HEK293T (cell line): ENCODE data around the gene PSMB3.

Experiments
- BHLHE40 ChIP-seq: fragments of 450-650 bp; IDR thresholded peaks from 2 replicates; pipeline ENCODE4 v1.6.1; 2016; ENCODE audit warnings: mild to moderate bottlenecking, moderate library complexity, borderline replicate concordance
- CTBP1 ChIP-seq: fragments of 450-650 bp; IDR thresholded peaks from 2 replicates; pipeline ENCODE4 v1.6.1; 2016; ENCODE audit warnings: borderline replicate concordance
- ELF4 ChIP-seq: fragments of 450-650 bp; IDR thresholded peaks from 2 replicates; pipeline ENCODE4 v1.6.1; 2017; ENCODE audit warnings: antibody characterized with exemption
- FOXA1 ChIP-seq: fragments of 450-650 bp; IDR thresholded peaks from 2 replicates; pipeline ENCODE4 v1.6.1; 2016; ENCODE audit warnings: mild to moderate bottlenecking
- FOXK2 ChIP-seq: fragments of 450-650 bp; IDR thresholded peaks from 2 replicates; pipeline ENCODE4 v1.6.1; 2016; ENCODE audit warnings: mild to moderate bottlenecking
- FOXM1 ChIP-seq: fragments of 450-650 bp; IDR thresholded peaks from 2 replicates; pipeline ENCODE4 v1.6.1; 2017; ENCODE audit warnings: mild to moderate bottlenecking, borderline replicate concordance
- NFRKB ChIP-seq: fragments of 450-650 bp; IDR thresholded peaks from 2 replicates; pipeline ENCODE4 v1.6.1; 2016; ENCODE audit warnings: mild to moderate bottlenecking, moderate library complexity
- SUZ12 ChIP-seq: fragments of 450-650 bp; IDR thresholded peaks from 2 replicates; pipeline ENCODE4 v1.6.1; 2016; ENCODE audit warnings: mild to moderate bottlenecking
- TARDBP ChIP-seq: fragments of 450-650 bp; IDR thresholded peaks from 2 replicates; pipeline ENCODE4 v1.6.1; 2016
- TF ChIP-seq, protein P1 (sequence below): fragments of 450-650 bp; IDR thresholded peaks from 2 replicates; pipeline ENCODE4 v1.6.1; 2016

GRCh38 chr17:38749223-38750043 is 3.1 kb upstream of the PSMB3 start:
- TF ChIP-seq SUZ12 (no peak), FOXA1 (no peak), BHLHE40 (no peak), CTBP1 (no peak), TARDBP (no peak), ELF4 (no peak), FOXK2 (no peak), FOXM1 (no peak), NFRKB (no peak)
- TF ChIP-seq, protein P1, sequence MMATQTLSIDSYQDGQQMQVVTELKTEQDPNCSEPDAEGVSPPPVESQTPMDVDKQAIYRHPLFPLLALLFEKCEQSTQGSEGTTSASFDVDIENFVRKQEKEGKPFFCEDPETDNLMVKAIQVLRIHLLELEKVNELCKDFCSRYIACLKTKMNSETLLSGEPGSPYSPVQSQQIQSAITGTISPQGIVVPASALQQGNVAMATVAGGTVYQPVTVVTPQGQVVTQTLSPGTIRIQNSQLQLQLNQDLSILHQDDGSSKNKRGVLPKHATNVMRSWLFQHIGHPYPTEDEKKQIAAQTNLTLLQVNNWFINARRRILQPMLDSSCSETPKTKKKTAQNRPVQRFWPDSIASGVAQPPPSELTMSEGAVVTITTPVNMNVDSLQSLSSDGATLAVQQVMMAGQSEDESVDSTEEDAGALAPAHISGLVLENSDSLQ = no peak
